IMR-90 (cell line): Measurements from ENCODE around the gene SLBP. TPM values are rescaled to one million over a fixed set of nuclear protein-coding genes. Genes with fewer than 3 reads are reported as not detected.
"Not testable (repeated sequence)": the region's sequence is repeated elsewhere in the genome, so short reads cannot be mapped to it uniquely, and the experiment has no call there.

ENCODE experiments used
- ATAC-seq: fragments of 200-7000 bp; cut with Tn5 transposase; 2 replicates; pipeline ENCODE4 v1.9.1; 2020; ENCODE audit warnings: low read depth, mild to moderate bottlenecking, moderate library complexity
- BruUV-seq: library from RNA; stranded (reverse); fragments of 400-500 nt; replicated peaks from 2 replicates; lab custom pipeline; 2021; lab: Mats Ljungman, UMichigan
- CTCF ChIA-PET: fragments of 300-600 bp; formaldehyde crosslinking; extraction: SDS; loops from one replicate; lab custom pipeline; 2021; ENCODE audit warnings: antibody characterized with exemption; lab: Yijun Ruan, JAX
- POLR2A ChIA-PET: fragments of 300-600 bp; sonication (Branson Sonifier 250); formaldehyde crosslinking; loops from one replicate; lab custom pipeline; 2022; ENCODE audit warnings: antibody characterized with exemption; ENCODE audit not compliant: unreplicated experiment; lab: Charles Lee
- DNase-seq: peaks from one replicate; pipeline ENCODE4 v3.0.0; 2013
- H2AFZ ChIP-seq: replicated peaks from 2 replicates; pipeline ENCODE3; 2013; ENCODE audit warnings: low read length, mild to moderate bottlenecking; ENCODE audit not compliant: poor library complexity
- H2AK5ac ChIP-seq: 2 replicates; pipeline ENCODE4 v1.6.1; 2013; ENCODE audit warnings: low read depth, low read length, inconsistent platforms
- H2AK9ac ChIP-seq: replicated peaks from 2 replicates; pipeline ENCODE3; 2013; ENCODE audit warnings: mild to moderate bottlenecking, low read depth, low read length, moderate library complexity; ENCODE audit not compliant: poor library complexity
- H2BK120ac ChIP-seq: 2 replicates; pipeline ENCODE4 v1.6.1; 2013; ENCODE audit warnings: low read depth, low read length, inconsistent platforms
- H2BK15ac ChIP-seq: 3 replicates; pipeline ENCODE4 v1.6.1; 2013; ENCODE audit warnings: low read depth, low read length, inconsistent platforms
- H2BK20ac ChIP-seq: 2 replicates; pipeline ENCODE4 v1.6.1; 2013; ENCODE audit warnings: low read depth, mild to moderate bottlenecking, inconsistent platforms, low read length, moderate library complexity
- H2BK5ac ChIP-seq: 2 replicates; pipeline ENCODE4 v1.6.1; 2013; ENCODE audit warnings: mild to moderate bottlenecking, low read depth, low read length, inconsistent platforms; ENCODE audit not compliant: poor library complexity, severe bottlenecking
- H3K14ac ChIP-seq: replicated peaks from 2 replicates; pipeline ENCODE4 v1.6.1; 2013; ENCODE audit warnings: low read depth, low read length, inconsistent platforms
- H3K18ac ChIP-seq: 2 replicates; pipeline ENCODE4 v1.6.1; 2013; ENCODE audit warnings: low read depth, low read length, control low read depth
- H3K23ac ChIP-seq: 2 replicates; pipeline ENCODE4 v1.6.1; 2013; ENCODE audit warnings: low read depth, low read length, inconsistent platforms
- H3K27ac ChIP-seq: 2 replicates; pipeline ENCODE4 v1.5.1; 2013; ENCODE audit warnings: mild to moderate bottlenecking, control low read depth, low read length; ENCODE audit not compliant: insufficient read depth
- H3K27me3 ChIP-seq: 2 replicates; pipeline ENCODE4 v1.6.1; 2013; ENCODE audit warnings: low read length; ENCODE audit not compliant: control insufficient read depth, insufficient read depth
- H3K36me3 ChIP-seq: 2 replicates; pipeline ENCODE4 v1.6.1; 2013; ENCODE audit warnings: low read length, mixed read lengths; ENCODE audit not compliant: control insufficient read depth, insufficient read depth
- H3K4ac ChIP-seq: 2 replicates; pipeline ENCODE4 v1.6.1; 2013; ENCODE audit warnings: low read depth, low read length, inconsistent platforms
- H3K4me1 ChIP-seq: 2 replicates; pipeline ENCODE4 v1.6.1; 2013; ENCODE audit warnings: low read length, mixed read lengths; ENCODE audit not compliant: control insufficient read depth, insufficient read depth
- H3K4me2 ChIP-seq: 2 replicates; pipeline ENCODE4 v1.6.1; 2013; ENCODE audit warnings: low read depth, mild to moderate bottlenecking, control low read depth, low read length, moderate library complexity
- H3K4me3 ChIP-seq: 2 replicates; pipeline ENCODE4 v1.5.1; 2013; ENCODE audit warnings: low read depth, mild to moderate bottlenecking, control low read depth, low read length, moderate library complexity; ENCODE audit not compliant: insufficient read depth
- H3K56ac ChIP-seq: 2 replicates; pipeline ENCODE4 v1.6.1; 2013; ENCODE audit warnings: low read length, inconsistent platforms; ENCODE audit not compliant: insufficient read depth; ENCODE audit errors: extremely low read depth
- H3K79me1 ChIP-seq, 2 experiments: 2 replicates each; pipeline ENCODE4 v1.6.1; 2013; ENCODE audit warnings: low read length in 2 of 2, inconsistent platforms in 1 of 2, low read depth in 1 of 2
- H3K9ac ChIP-seq: 2 replicates; pipeline ENCODE4 v1.6.1; 2013; ENCODE audit warnings: low read depth, low read length, control low read depth
- H3K9me1 ChIP-seq: 2 replicates; pipeline ENCODE4 v1.6.1; 2013; ENCODE audit warnings: low read length, inconsistent platforms; ENCODE audit not compliant: insufficient read depth
- H3K9me3 ChIP-seq: 2 replicates; pipeline ENCODE4 v1.6.1; 2013; ENCODE audit warnings: low read length; ENCODE audit not compliant: control insufficient read depth, insufficient read depth
- H4K20me1 ChIP-seq: 2 replicates; pipeline ENCODE4 v1.6.1; 2013; ENCODE audit warnings: low read length, inconsistent platforms; ENCODE audit not compliant: insufficient read depth
- H4K5ac ChIP-seq: 2 replicates; pipeline ENCODE4 v1.6.1; 2013; ENCODE audit warnings: mild to moderate bottlenecking, low read depth, low read length, control low read depth
- H4K8ac ChIP-seq, 2 experiments: 2 replicates each; pipeline ENCODE4 v1.6.1; 2013; ENCODE audit warnings: low read depth in 2 of 2, low read length in 2 of 2, control low read depth in 1 of 2, inconsistent platforms in 1 of 2
- H4K91ac ChIP-seq: 2 replicates; pipeline ENCODE4 v1.6.1; 2013; ENCODE audit warnings: low read depth, low read length, inconsistent platforms; ENCODE audit not compliant: insufficient read depth
- CEBPB ChIP-seq: IDR thresholded peaks from 2 replicates; pipeline ENCODE4 v1.6.1; 2012; ENCODE audit warnings: low read depth, low read length, improper control_type of control experiment
- RAD21 ChIP-seq: IDR thresholded peaks from 2 replicates; pipeline ENCODE4 v1.6.1; 2012; ENCODE audit warnings: low read length, improper control_type of control experiment
- RCOR1 ChIP-seq: IDR thresholded peaks from 2 replicates; pipeline ENCODE4 v1.6.1; 2012; ENCODE audit warnings: mild to moderate bottlenecking, low read length, improper control_type of control experiment; ENCODE audit not compliant: insufficient replicate concordance
- SMC3 ChIP-seq: fragments of 150-350 bp; IDR thresholded peaks from 2 replicates; pipeline ENCODE4 v1.6.1; 2016; ENCODE audit warnings: low read depth, mild to moderate bottlenecking, antibody characterized with exemption, low read length, moderate library complexity
- WGBS, 2 experiments: methylation state at CpG; one replicate each; pipeline versions ENCODE4 v1.1.5 to v1.1.7; 2013; ENCODE audit warnings: missing lambda C conversion rate in 2 of 2; ENCODE audit not compliant: insufficient read length in 1 of 2; ENCODE audit errors: extremely low coverage in 2 of 2; 5-methylcytosine and 5-hydroxymethylcytosine counted together
- dilution Hi-C: fragments of 300-500 bp; cut with HindIII; formaldehyde crosslinking; loops from one replicate; pipeline ENCODE4 v1.14.3; 2018; ENCODE audit warnings: low sequenced_read_pairs; ENCODE audit not compliant: unreplicated experiment
- in situ Hi-C: fragments of 300-500 bp; cut with MboI; formaldehyde crosslinking; loops from 3 replicates; pipeline ENCODE4 v1.14.3; 2019; ENCODE audit warnings: low sequenced_read_pairs, inconsistent platforms, mixed read lengths
- intact Hi-C: fragments of 100-400 bp; cut with micrococcal nuclease; formaldehyde crosslinking; loops from 2 replicates; pipeline ENCODE4 v1.10.0; 2022
- polyA plus RNA-seq, 3 experiments: library from polyadenylated mRNA; depleted of rRNA; stranded (reverse); fragments of >200 nt; gene quantifications; 2 replicates each; pipeline ENCODE4 v1.2.3, GENCODE V29; 2012; ENCODE audit warnings: low replicate concordance in 1 of 3
- total RNA-seq: library from RNA; depleted of rRNA; stranded (reverse); fragments of >200 nt; gene quantifications from 2 replicates; pipeline ENCODE4 v1.2.3, GENCODE V29; 2012
- TF ChIP-seq, protein P1 (sequence below): fragments of 150-350 bp; IDR thresholded peaks from 2 replicates; pipeline ENCODE4 v1.6.1; 2017; ENCODE audit warnings: mild to moderate bottlenecking, antibody characterized with exemption, low read length, low read depth

SLBP gene
- total and polyA plus RNA-seq, 2 of the 4 experiments (the other 2 are of a cell fraction): 64.9 to 66.1 TPM

DNA sequence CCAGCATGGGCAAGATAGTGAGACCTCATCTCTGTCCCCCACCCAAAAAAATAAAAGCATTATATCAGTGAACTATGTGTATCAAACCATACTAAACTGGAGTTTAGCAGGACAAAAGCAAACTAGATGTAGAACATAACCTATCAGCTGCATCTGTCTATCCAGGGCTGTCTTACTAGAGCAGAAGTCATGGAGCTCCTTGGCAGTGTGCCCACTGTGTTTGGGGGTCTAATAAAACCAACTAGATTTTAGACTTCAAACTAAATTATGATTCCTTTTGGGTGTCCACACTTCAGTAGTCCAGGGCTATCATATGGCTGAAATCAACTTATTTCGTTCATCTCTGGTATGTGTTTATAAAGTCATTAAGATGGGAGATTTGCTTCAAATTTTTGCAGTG lies 8.3 kb downstream of the SLBP start:
- BruUV-seq: no TSS peak
- intact Hi-C loops: no loop called here
- no peak for ATAC-seq

DNA sequence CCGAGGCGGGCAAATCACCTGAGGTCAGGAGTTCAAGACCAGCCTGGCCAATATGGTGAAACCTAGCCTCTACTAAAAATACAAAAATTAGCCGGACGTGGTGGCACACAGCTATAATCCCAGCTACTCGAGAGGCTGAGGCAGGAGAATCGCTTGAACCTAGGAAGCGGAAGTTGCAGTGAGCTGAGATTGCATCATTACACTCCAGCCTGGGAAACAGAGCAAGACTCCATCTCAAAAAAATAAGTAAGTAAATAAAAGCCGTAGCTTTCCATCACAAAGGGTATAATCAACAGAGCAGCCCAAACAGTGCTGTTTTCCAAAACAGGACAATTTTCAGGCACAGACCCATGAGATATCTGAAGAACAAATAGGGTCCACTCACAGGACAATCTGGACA lies 10.4 kb downstream of the SLBP start:
- H2AK9ac ChIP-seq, BruUV-seq, DNase-seq, H2AK5ac ChIP-seq, H3K9ac ChIP-seq, H2BK120ac ChIP-seq, H3K4me2 ChIP-seq, H3K4me3 ChIP-seq, H3K18ac ChIP-seq, H3K56ac ChIP-seq, ATAC-seq, H3K4me1 ChIP-seq, H4K91ac ChIP-seq, H4K5ac ChIP-seq, H3K14ac ChIP-seq, H2BK5ac ChIP-seq, H2BK15ac ChIP-seq, H3K23ac ChIP-seq, H3K27me3 ChIP-seq, dilution Hi-C loops, H3K4ac ChIP-seq, H3K9me1 ChIP-seq, H3K27ac ChIP-seq, H4K8ac ChIP-seq, POLR2A ChIA-PET, H2BK20ac ChIP-seq, H2AFZ ChIP-seq, H3K9me3 ChIP-seq, in situ Hi-C loops, intact Hi-C loops: not testable (repeated sequence)
- peaks cover 62% of the 10 kb centered on the region for H4K20me1 ChIP-seq
- H3K79me1 ChIP-seq: peaks cover 34 to 71% of the 10 kb centered on the region in 2 experiments
- CTCF ChIA-PET: interaction anchor here (3.9 kb wide), 1 partner anchor 9 kb away, joined by 22 read pairs; no protein-coding TSS in a partner anchor
- WGBS, 2 experiments: 100% methylated on average over 7 of the region's 8 CpGs; no CpG with 5 or more reads in 1 of the 2 experiments
- peaks cover 46% of the 10 kb centered on the region for H3K36me3 ChIP-seq

More for the DNA sequence above, 8.3 kb downstream of the SLBP start:
- peaks cover 3% of the 10 kb centered on the region; the same call in 1 of the 2 replicates for H3K9me1 ChIP-seq
- H3K4me3 ChIP-seq: no peak overlapping the region
- H3K4me1 ChIP-seq: peaks cover 2% of the 10 kb centered on the region; the same call in 1 of the 2 replicates
- no peak for TF ChIP-seq RCOR1
- no peak for TF ChIP-seq RAD21
- TF ChIP-seq, protein P1, sequence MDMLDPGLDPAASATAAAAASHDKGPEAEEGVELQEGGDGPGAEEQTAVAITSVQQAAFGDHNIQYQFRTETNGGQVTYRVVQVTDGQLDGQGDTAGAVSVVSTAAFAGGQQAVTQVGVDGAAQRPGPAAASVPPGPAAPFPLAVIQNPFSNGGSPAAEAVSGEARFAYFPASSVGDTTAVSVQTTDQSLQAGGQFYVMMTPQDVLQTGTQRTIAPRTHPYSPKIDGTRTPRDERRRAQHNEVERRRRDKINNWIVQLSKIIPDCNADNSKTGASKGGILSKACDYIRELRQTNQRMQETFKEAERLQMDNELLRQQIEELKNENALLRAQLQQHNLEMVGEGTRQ: no peak
- TF ChIP-seq SMC3: no peak
- TF ChIP-seq CEBPB: no peak
- WGBS, 2 experiments: no CpG with 5 or more reads among the region's 1 CpG
- H4K8ac ChIP-seq: no peak overlapping the region
- dilution Hi-C loops (no loop called here), in situ Hi-C loops (no loop called here)
- H4K5ac ChIP-seq: no peak overlapping the region
- H3K56ac ChIP-seq: no peak overlapping the region
- no peak overlapping the region for H2BK15ac ChIP-seq
- DNase-seq: no peak
- H2AK5ac ChIP-seq: no peak overlapping the region
- H3K27ac ChIP-seq: no peak overlapping the region
- H4K91ac ChIP-seq: no peak overlapping the region
- no peak overlapping the region for H2BK20ac ChIP-seq
- no peak overlapping the region for H2BK120ac ChIP-seq
- H3K4ac ChIP-seq: no peak overlapping the region
- no peak overlapping the region for H2AK9ac ChIP-seq
- no peak overlapping the region for H3K23ac ChIP-seq
- no peak overlapping the region for H3K9ac ChIP-seq
- H2AFZ ChIP-seq: no peak overlapping the region
- H4K20me1 ChIP-seq: peaks cover 65% of the 10 kb centered on the region
- no peak overlapping the region for H3K18ac ChIP-seq
- H3K14ac ChIP-seq: no peak overlapping the region
- no peaks in the 10 kb centered on the region for H3K9me3 ChIP-seq
- no peaks in the 10 kb centered on the region for H3K27me3 ChIP-seq
- POLR2A ChIA-PET: no interaction called here
- CTCF ChIA-PET: interaction anchor here (3.9 kb wide), 1 partner anchor 11 kb away, joined by 22 read pairs; no protein-coding TSS in a partner anchor
- no peak overlapping the region for H2BK5ac ChIP-seq
- peaks cover 34 to 72% of the 10 kb centered on the region in 2 experiments for H3K79me1 ChIP-seq
- H3K4me2 ChIP-seq: no peak overlapping the region
- H3K36me3 ChIP-seq: peaks cover 34% of the 10 kb centered on the region
